Sigmoid colon (tissue), 7 donors: ENCODE measurements around the gene NELL2. TPM values are rescaled to one million over a fixed set of nuclear protein-coding genes. Genes with fewer than 3 reads are reported as not detected.

Experiments
- DNase-seq: peaks from one replicate; pipeline ENCODE4 v3.0.0-alpha.2; 2019
- H3K27ac ChIP-seq, 4 donors: fragments of 200-600 bp; sonication (generic); one replicate each; pipeline ENCODE4 v1.5.1; 2016 to 2019; ENCODE audit warnings: mild to moderate bottlenecking in 1 of 4
- H3K27me3 ChIP-seq, 3 donors: fragments of 200-600 bp; sonication (generic); one replicate each; pipeline ENCODE4 v1.5.1; 2019; ENCODE audit warnings: mild to moderate bottlenecking in 1 of 3
- H3K36me3 ChIP-seq, 4 donors: fragments of 200-600 bp; sonication (generic); one replicate each; pipeline ENCODE4 v1.5.1; 2016 to 2019
- H3K4me1 ChIP-seq, 4 donors: fragments of 200-600 bp; sonication (generic); one replicate each; pipeline ENCODE4 v1.5.1; 2017 to 2019
- H3K4me3 ChIP-seq, 4 donors: fragments of 200-600 bp; sonication (generic); one replicate each; pipeline ENCODE4 v1.5.1; 2017 to 2019; ENCODE audit warnings: mild to moderate bottlenecking in 2 of 4, moderate library complexity in 1 of 4
- H3K9me3 ChIP-seq, 4 donors: fragments of 200-600 bp in 3 of 4; sonication (generic) in 3 of 4; one replicate each; pipeline versions ENCODE4 v1.5.1 to v1.6.1; 2013 to 2019
- EP300 ChIP-seq, 4 donors: sonication (generic); formaldehyde crosslinking; IDR thresholded peaks; one replicate each; pipeline ENCODE4 v1.6.1; 2017; ENCODE audit warnings: antibody characterized with exemption in 4 of 4
- POLR2A ChIP-seq, 2 donors: fragments of 450-650 bp; IDR thresholded peaks; one replicate each; pipeline ENCODE4 v1.6.1; 2016; ENCODE audit warnings: antibody characterized with exemption in 2 of 2, mild to moderate bottlenecking in 2 of 2, moderate library complexity in 2 of 2
- POLR2AphosphoS5 ChIP-seq, 4 donors: sonication (generic); formaldehyde crosslinking; IDR thresholded peaks; one replicate each; pipeline ENCODE4 v1.6.1; 2017; ENCODE audit warnings: antibody characterized with exemption in 4 of 4
- WGBS, 2 donors: extraction: QIAGEN DNeasy Blood & Tissue Kit; methylation state at CpG; one replicate each; pipeline ENCODE4 v1.1.7; 2013; 5-methylcytosine and 5-hydroxymethylcytosine counted together
- intact Hi-C: fragments of 100-400 bp; cut with DNase I; formaldehyde crosslinking; loops from one replicate; pipeline ENCODE4 v1.15.1; 2023
- polyA plus RNA-seq, 3 donors: library from polyadenylated mRNA; stranded (reverse); fragments of 200-250 nt; gene quantifications; one replicate each; pipeline ENCODE4 v1.2.3, GENCODE V29; 2013
- total RNA-seq, 4 donors: library from RNA; depleted of rRNA; stranded (reverse); fragments of >200 nt; gene quantifications; one replicate each; pipeline ENCODE4 v1.1.0, GENCODE V29; 2016
- TF ChIP-seq, protein P1 (sequence below), 4 experiments: fragments of 450-650 bp in 3 of 4; fragments of 200-600 bp in 1 of 4; IDR thresholded peaks; one replicate each; pipeline ENCODE4 v1.5.1; 2016 to 2019; ENCODE audit warnings: antibody characterized with exemption in 4 of 4, mild to moderate bottlenecking in 3 of 4, moderate library complexity in 2 of 4
- donor health status: healthy with polysubstance abuse.
- donor health status: Bipolar disorder and iron deficiency.
- donor health status: healthy.

Gene NELL2
- total and polyA plus RNA-seq, 7 donors: 0.60 to 14.7 (median 3.9) TPM

- Histone ChIP-seq H3K4me1 (no peaks in the 10 kb centered on the region), H3K27ac (no peak overlapping the region), H3K36me3 (no peaks in the 10 kb centered on the region), H3K27me3 (no peaks in the 10 kb centered on the region), H3K4me3 (no peak overlapping the region), H3K9me3 (peaks cover 0 to 10% (median 2%) of the 10 kb centered on the region in 4 donors)
- no peak for DNase-seq
- TF ChIP-seq POLR2A (IDR thresholded peaks at IDR 0.05): no peak
- TF ChIP-seq, protein P1, sequence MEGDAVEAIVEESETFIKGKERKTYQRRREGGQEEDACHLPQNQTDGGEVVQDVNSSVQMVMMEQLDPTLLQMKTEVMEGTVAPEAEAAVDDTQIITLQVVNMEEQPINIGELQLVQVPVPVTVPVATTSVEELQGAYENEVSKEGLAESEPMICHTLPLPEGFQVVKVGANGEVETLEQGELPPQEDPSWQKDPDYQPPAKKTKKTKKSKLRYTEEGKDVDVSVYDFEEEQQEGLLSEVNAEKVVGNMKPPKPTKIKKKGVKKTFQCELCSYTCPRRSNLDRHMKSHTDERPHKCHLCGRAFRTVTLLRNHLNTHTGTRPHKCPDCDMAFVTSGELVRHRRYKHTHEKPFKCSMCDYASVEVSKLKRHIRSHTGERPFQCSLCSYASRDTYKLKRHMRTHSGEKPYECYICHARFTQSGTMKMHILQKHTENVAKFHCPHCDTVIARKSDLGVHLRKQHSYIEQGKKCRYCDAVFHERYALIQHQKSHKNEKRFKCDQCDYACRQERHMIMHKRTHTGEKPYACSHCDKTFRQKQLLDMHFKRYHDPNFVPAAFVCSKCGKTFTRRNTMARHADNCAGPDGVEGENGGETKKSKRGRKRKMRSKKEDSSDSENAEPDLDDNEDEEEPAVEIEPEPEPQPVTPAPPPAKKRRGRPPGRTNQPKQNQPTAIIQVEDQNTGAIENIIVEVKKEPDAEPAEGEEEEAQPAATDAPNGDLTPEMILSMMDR (IDR thresholded peaks at IDR 0.05): no peak
- TF ChIP-seq EP300 (IDR thresholded peaks at IDR 0.05): no peak
- no peak for TF ChIP-seq POLR2AphosphoS5 (IDR thresholded peaks at IDR 0.05)
- intact Hi-C loops: no loop called here
- 56 to 80% methylated on average over 1 of the region's 1 CpG for WGBS, 2 donors
Measured at GRCh38 chr12:44497044-44497443, 379.1 kb downstream of the NELL2 start.

- intact Hi-C loops: no loop called here
- Histone ChIP-seq H3K4me1 (no peaks in the 10 kb centered on the region), H3K4me3 (no peak overlapping the region), H3K9me3 (peaks cover 0 to 4% (median 2%) of the 10 kb centered on the region in 4 donors), H3K27ac (no peak overlapping the region), H3K36me3 (no peaks in the 10 kb centered on the region), H3K27me3 (no peaks in the 10 kb centered on the region)
- TF ChIP-seq POLR2AphosphoS5 (IDR thresholded peaks at IDR 0.05) (no peak), EP300 (IDR thresholded peaks at IDR 0.05) (no peak), POLR2A (IDR thresholded peaks at IDR 0.05) (no peak)
- TF ChIP-seq, protein P1 (IDR thresholded peaks at IDR 0.05): no peak
- no peak for DNase-seq
Measured at GRCh38 chr12:44490181-44490580, 385.9 kb downstream of the NELL2 start.

DNA sequence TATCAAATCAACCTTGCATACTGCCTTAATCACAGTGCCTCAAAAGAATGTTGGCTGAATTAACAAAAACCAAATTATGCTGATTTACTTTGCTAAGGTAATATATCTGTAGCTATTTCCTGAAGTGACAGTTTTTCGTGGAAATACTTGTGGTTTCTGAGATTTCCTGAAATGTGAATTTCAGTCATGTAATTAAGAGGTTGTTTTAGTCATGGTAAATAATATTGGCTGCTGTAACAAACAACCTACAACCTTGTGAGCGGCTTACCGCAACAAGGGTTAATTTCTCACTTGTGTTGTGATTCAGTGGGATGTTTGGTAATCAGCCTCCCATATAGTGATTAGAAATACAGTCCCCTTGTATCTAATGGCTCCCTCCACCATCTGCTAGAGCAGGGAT, 387.9 kb downstream of the NELL2 start:
- H3K4me3 ChIP-seq: no peak overlapping the region
- intact Hi-C loops: no loop called here
- TF ChIP-seq, protein P1 (IDR thresholded peaks at IDR 0.05): no peak
- TF ChIP-seq POLR2AphosphoS5 (IDR thresholded peaks at IDR 0.05) (no peak), POLR2A (IDR thresholded peaks at IDR 0.05) (no peak), EP300 (IDR thresholded peaks at IDR 0.05) (no peak)
- no peaks in the 10 kb centered on the region for H3K27me3 ChIP-seq
- no peaks in the 10 kb centered on the region for H3K36me3 ChIP-seq
- no peaks in the 10 kb centered on the region for H3K4me1 ChIP-seq
- DNase-seq: no peak
- peaks cover 0 to 2% (median 0%) of the 10 kb centered on the region in 4 donors for H3K9me3 ChIP-seq
- 75 to 76% methylated on average over 3 of the region's 3 CpGs for WGBS, 2 donors
- no peak overlapping the region for H3K27ac ChIP-seq

- DNase-seq: no peak
- no peak for TF ChIP-seq POLR2A (IDR thresholded peaks at IDR 0.05)
- no peak for TF ChIP-seq POLR2AphosphoS5 (IDR thresholded peaks at IDR 0.05)
- TF ChIP-seq EP300 (IDR thresholded peaks at IDR 0.05): no peak
- TF ChIP-seq, protein P1 (IDR thresholded peaks at IDR 0.05): no peak
- no peaks in the 10 kb centered on the region for H3K27me3 ChIP-seq
- intact Hi-C loops: no loop called here
- H3K9me3 ChIP-seq: peaks cover 0 to 2% (median 0%) of the 10 kb centered on the region in 4 donors
- H3K4me3 ChIP-seq: no peak overlapping the region
- WGBS, 2 donors: 69 to 85% methylated on average over 1 of the region's 1 CpG
- no peaks in the 10 kb centered on the region for H3K36me3 ChIP-seq
- no peak overlapping the region for H3K27ac ChIP-seq
- no peaks in the 10 kb centered on the region for H3K4me1 ChIP-seq
Measured at GRCh38 chr12:44484862-44485261, 391.3 kb downstream of the NELL2 start.

- Histone ChIP-seq H3K4me1 (no peaks in the 10 kb centered on the region), H3K9me3 (peaks cover 0 to 4% (median 0%) of the 10 kb centered on the region in 4 donors), H3K4me3 (no peak overlapping the region), H3K36me3 (no peaks in the 10 kb centered on the region), H3K27ac (no peak overlapping the region), H3K27me3 (no peaks in the 10 kb centered on the region)
- intact Hi-C loops: no loop called here
- no peak for DNase-seq
- TF ChIP-seq POLR2A (IDR thresholded peaks at IDR 0.05): no peak
- 78 to 81% methylated on average over 6 of the region's 6 CpGs for WGBS, 2 donors
Measured at GRCh38 chr12:44477331-44477980, 398.7 kb downstream of the NELL2 start.
